ENCODE measurements around the gene TRIM44. TPM values are rescaled to one million over a fixed set of nuclear protein-coding genes. Genes with fewer than 3 reads are reported as not detected.

Gene TRIM44
- total RNA-seq, 1 experiment from 2014 or later, result 33.4 TPM

- H3K27me3 ChIP-seq (ENCODE audit: insufficient read depth, low read length), result no peaks in the 10 kb centered on the region
- POLR2A ChIA-PET, result no interaction called here
- TF ChIP-seq RAD21 (IDR thresholded peaks at IDR 0.05; ENCODE audit: low read depth), result no peak
- no peak for TF ChIP-seq YY1 (IDR thresholded peaks at IDR 0.05; ENCODE audit: extremely low read depth, insufficient replicate concordance, low read depth, low read length)
- TF ChIP-seq, protein P1, sequence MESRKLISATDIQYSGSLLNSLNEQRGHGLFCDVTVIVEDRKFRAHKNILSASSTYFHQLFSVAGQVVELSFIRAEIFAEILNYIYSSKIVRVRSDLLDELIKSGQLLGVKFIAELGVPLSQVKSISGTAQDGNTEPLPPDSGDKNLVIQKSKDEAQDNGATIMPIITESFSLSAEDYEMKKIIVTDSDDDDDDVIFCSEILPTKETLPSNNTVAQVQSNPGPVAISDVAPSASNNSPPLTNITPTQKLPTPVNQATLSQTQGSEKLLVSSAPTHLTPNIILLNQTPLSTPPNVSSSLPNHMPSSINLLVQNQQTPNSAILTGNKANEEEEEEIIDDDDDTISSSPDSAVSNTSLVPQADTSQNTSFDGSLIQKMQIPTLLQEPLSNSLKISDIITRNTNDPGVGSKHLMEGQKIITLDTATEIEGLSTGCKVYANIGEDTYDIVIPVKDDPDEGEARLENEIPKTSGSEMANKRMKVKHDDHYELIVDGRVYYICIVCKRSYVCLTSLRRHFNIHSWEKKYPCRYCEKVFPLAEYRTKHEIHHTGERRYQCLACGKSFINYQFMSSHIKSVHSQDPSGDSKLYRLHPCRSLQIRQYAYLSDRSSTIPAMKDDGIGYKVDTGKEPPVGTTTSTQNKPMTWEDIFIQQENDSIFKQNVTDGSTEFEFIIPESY (IDR thresholded peaks at IDR 0.05; ENCODE audit: extremely low read depth, insufficient replicate concordance, low read length), result no peak
- TF ChIP-seq, protein P2, sequence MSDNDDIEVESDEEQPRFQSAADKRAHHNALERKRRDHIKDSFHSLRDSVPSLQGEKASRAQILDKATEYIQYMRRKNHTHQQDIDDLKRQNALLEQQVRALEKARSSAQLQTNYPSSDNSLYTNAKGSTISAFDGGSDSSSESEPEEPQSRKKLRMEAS (IDR thresholded peaks at IDR 0.05), result no peak
- TF ChIP-seq CTCF (IDR thresholded peaks at IDR 0.05 in 2 of 3, conservative IDR thresholded peaks at IDR 0.05 in 1 of 3; ENCODE audit: borderline replicate concordance in 1 of 3, insufficient read depth in 1 of 3, low read depth in 2 of 3, low read length in 2 of 3), result no peak
- no peak for TF ChIP-seq ZFX (IDR thresholded peaks at IDR 0.05)
- TF ChIP-seq TCF7L2 (IDR thresholded peaks at IDR 0.05; ENCODE audit: borderline replicate concordance, extremely low read depth, insufficient read depth, insufficient read length), result no peak
- no peak for TF ChIP-seq SRF (IDR thresholded peaks at IDR 0.05; ENCODE audit: low read depth)
- no peak for TF ChIP-seq ZNF274 (IDR thresholded peaks at IDR 0.05; ENCODE audit: low read depth, low read length)
- TF ChIP-seq ELF1 (IDR thresholded peaks at IDR 0.05; ENCODE audit: borderline replicate concordance, low read depth), result no peak
- no peak for TF ChIP-seq EZH2phosphoT487 (IDR thresholded peaks at IDR 0.05; ENCODE audit: borderline replicate concordance)
- TF ChIP-seq ATF3 (IDR thresholded peaks at IDR 0.05), result no peak
- no peak for TF ChIP-seq REST (IDR thresholded peaks at IDR 0.05; ENCODE audit: low read depth)
- TF ChIP-seq JUND (IDR thresholded peaks at IDR 0.05), result no peak
- TF ChIP-seq SIN3A (IDR thresholded peaks at IDR 0.05; ENCODE audit: low read depth), result no peak
- no peak for TF ChIP-seq SP1 (IDR thresholded peaks at IDR 0.05; ENCODE audit: low read depth)
- no peak for TF ChIP-seq CEBPB (IDR thresholded peaks at IDR 0.05; ENCODE audit: low read depth)
- no peak for TF ChIP-seq EZH2 (IDR thresholded peaks at IDR 0.05)
- TF ChIP-seq CBX3 (IDR thresholded peaks at IDR 0.05; ENCODE audit: low read depth), result no peak
- TF ChIP-seq POLR2AphosphoS5 (IDR thresholded peaks at IDR 0.05; ENCODE audit: low read depth, low read length), result no peak
- no peak overlapping the region for H3K9ac ChIP-seq (ENCODE audit: low read length)
- H3K9me2 ChIP-seq (ENCODE audit: insufficient read depth), result no peaks in the 10 kb centered on the region
- no peaks in the 10 kb centered on the region for H3K9me3 ChIP-seq (ENCODE audit: control insufficient read depth in 1 of 2, insufficient read depth in 1 of 2, low read depth in 1 of 2, low read length in 2 of 2)
- ATAC-seq, result no peak
- no peak overlapping the region for H3K27ac ChIP-seq (ENCODE audit: low read depth, low read length)
- no peaks in the 10 kb centered on the region for H3K79me2 ChIP-seq (ENCODE audit: insufficient read depth, low read length)
- no peak overlapping the region for H3K4me3 ChIP-seq (replicated peaks in 1 of 2; ENCODE audit: low read depth in 1 of 2, low read length in 2 of 2)
- CTCF ChIA-PET, result no interaction called here
- intact Hi-C loops (cut with micrococcal nuclease), result no loop called here
- no peak overlapping the region for H2AFZ ChIP-seq (ENCODE audit: low read depth, low read length, poor library complexity, severe bottlenecking)
- no peak overlapping the region for H3K4me2 ChIP-seq (ENCODE audit: low read length)
- BruUV-seq (replicated peaks), result no TSS peak
- no peaks in the 10 kb centered on the region for H3K4me1 ChIP-seq (ENCODE audit: control insufficient read depth in 1 of 2, insufficient read depth in 2 of 2, low read length in 2 of 2)
- H4K20me1 ChIP-seq (ENCODE audit: insufficient read depth), result no peaks in the 10 kb centered on the region; the same call in 1 of the 2 replicates
- H3K36me3 ChIP-seq (ENCODE audit: control insufficient read depth in 1 of 2, insufficient read depth in 2 of 2, low read length in 2 of 2), result no peaks in the 10 kb centered on the region
- RAD21 ChIA-PET (ENCODE audit: low non-redundant PET in 1 of 2, low total read pairs in 2 of 2, uncharacterized antibody in 2 of 2, unreplicated experiment in 2 of 2), result no interaction called here
- no peak for DNase-seq (ENCODE audit: low read depth, low spot score)
These were observed 109.1 kb downstream of the TRIM44 start for GRCh38 chr11:35771722-35772121.

All from HCT116 (cell line).